DOHH2 (cell line): ENCODE data around the gene NAE1.

Experiments
- H3F3A ChIP-seq: fragments of 200-600 bp; sonication (generic), shearing (Covaris generic); 2 replicates; pipeline ENCODE4 v1.6.0; 2016; ENCODE audit warnings: antibody characterized with exemption, mild to moderate bottlenecking; ENCODE audit not compliant: control insufficient read depth, insufficient read depth
- H3K27ac ChIP-seq: fragments of 200-600 bp; sonication (generic); 2 replicates; pipeline ENCODE4 v1.5.1; 2014; ENCODE audit warnings: low read depth, mild to moderate bottlenecking, low read length, moderate library complexity
- H3K27me3 ChIP-seq: fragments of 200-600 bp; sonication (generic); 2 replicates; pipeline ENCODE4 v1.6.1; 2014; ENCODE audit warnings: mild to moderate bottlenecking, low read length, mixed read lengths; ENCODE audit not compliant: control insufficient read depth
- H3K36me3 ChIP-seq: fragments of 200-600 bp; sonication (generic); 2 replicates; pipeline ENCODE4 v1.6.1; 2014; ENCODE audit warnings: mild to moderate bottlenecking, low read length, moderate library complexity, mixed read lengths; ENCODE audit not compliant: control insufficient read depth
- H3K4me1 ChIP-seq: fragments of 200-600 bp; sonication (generic); 2 replicates; pipeline ENCODE4 v1.6.1; 2014; ENCODE audit warnings: mild to moderate bottlenecking, low read length, mixed read lengths; ENCODE audit not compliant: control insufficient read depth
- H3K4me2 ChIP-seq: fragments of 200-600 bp; sonication (generic); 2 replicates; pipeline ENCODE4 v1.6.0; 2014; ENCODE audit warnings: mild to moderate bottlenecking, low read length, moderate library complexity
- H3K4me3 ChIP-seq: fragments of 200-600 bp; sonication (generic); 2 replicates; pipeline ENCODE4 v1.5.1; 2014; ENCODE audit warnings: mild to moderate bottlenecking, low read length, mixed read lengths
- H3K79me2 ChIP-seq: fragments of 200-600 bp; sonication (generic); 2 replicates; pipeline ENCODE4 v1.6.1; 2014; ENCODE audit warnings: mild to moderate bottlenecking, low read length, mixed read lengths; ENCODE audit not compliant: control insufficient read depth
- H3K9me2 ChIP-seq: fragments of 200-600 bp; sonication (generic); replicated peaks from 2 replicates; pipeline ENCODE4 v1.6.1; 2014; ENCODE audit warnings: mild to moderate bottlenecking, low read length, mixed read lengths; ENCODE audit not compliant: control insufficient read depth
- H3K9me3 ChIP-seq: fragments of 200-600 bp; sonication (generic); 2 replicates; pipeline ENCODE4 v1.6.1; 2014; ENCODE audit warnings: antibody characterized with exemption, low read length, mixed read lengths; ENCODE audit not compliant: control insufficient read depth, insufficient read depth
- H4K20me1 ChIP-seq: fragments of 200-600 bp; sonication (generic); 2 replicates; pipeline ENCODE4 v1.6.0; 2014; ENCODE audit warnings: low read depth, mild to moderate bottlenecking, antibody characterized with exemption, low read length, moderate library complexity; ENCODE audit not compliant: control insufficient read depth, insufficient read depth
- CTCF ChIP-seq: fragments of 200-600 bp; sonication (generic); IDR thresholded peaks from one replicate; pipeline ENCODE4 v1.5.1; 2014; ENCODE audit warnings: antibody characterized with exemption, mild to moderate bottlenecking, low read depth, low read length; ENCODE audit not compliant: poor library complexity, severe bottlenecking
- EZH2phosphoT487 ChIP-seq: fragments of 200-600 bp; sonication (generic); IDR thresholded peaks from 2 replicates; pipeline ENCODE4 v1.6.1; 2017; ENCODE audit warnings: borderline replicate concordance, mild to moderate bottlenecking, antibody characterized with exemption, low read length, moderate library complexity, mixed read lengths

NAE1 gene

GRCh38 chr16:66790130-66790733 lies 40.5 kb downstream of the NAE1 start:
- TF ChIP-seq CTCF (no peak), EZH2phosphoT487 (no peak)
- H3K4me1 ChIP-seq, result no peaks in the 10 kb centered on the region
- H3K79me2 ChIP-seq, result no peaks in the 10 kb centered on the region
- no peaks in the 10 kb centered on the region for H3K9me2 ChIP-seq
- H3K4me2 ChIP-seq, result no peak overlapping the region
- no peaks in the 10 kb centered on the region for H4K20me1 ChIP-seq
- no peaks in the 10 kb centered on the region for H3K36me3 ChIP-seq
- peaks cover 6% of the 10 kb centered on the region for H3K27me3 ChIP-seq
- H3K9me3 ChIP-seq, result no peaks in the 10 kb centered on the region
- no peaks in the 10 kb centered on the region for H3F3A ChIP-seq
- no peak overlapping the region for H3K27ac ChIP-seq
- H3K4me3 ChIP-seq, result no peak overlapping the region

GRCh38 chr16:66787427-66787826 lies 43.3 kb downstream of the NAE1 start:
- no peak overlapping the region for H3K4me2 ChIP-seq
- no peaks in the 10 kb centered on the region for H3K9me3 ChIP-seq
- H4K20me1 ChIP-seq, result no peaks in the 10 kb centered on the region
- H3K9me2 ChIP-seq, result no peaks in the 10 kb centered on the region
- no peak overlapping the region for H3K27ac ChIP-seq
- no peaks in the 10 kb centered on the region for H3K79me2 ChIP-seq
- no peaks in the 10 kb centered on the region for H3K36me3 ChIP-seq
- no peaks in the 10 kb centered on the region for H3F3A ChIP-seq
- TF ChIP-seq EZH2phosphoT487, result no peak
- no peak for TF ChIP-seq CTCF
- H3K27me3 ChIP-seq, result peaks cover 6% of the 10 kb centered on the region
- H3K4me3 ChIP-seq, result no peak overlapping the region
- no peaks in the 10 kb centered on the region for H3K4me1 ChIP-seq

- Histone ChIP-seq H3K27ac (no peak overlapping the region), H3K79me2 (no peaks in the 10 kb centered on the region), H3K9me3 (no peaks in the 10 kb centered on the region), H3K4me2 (no peak overlapping the region), H3K4me3 (no peak overlapping the region), H3K4me1 (no peaks in the 10 kb centered on the region), H3K9me2 (no peaks in the 10 kb centered on the region), H3K27me3 (peaks cover 4% of the 10 kb centered on the region; the same call in 1 of the 2 replicates), H3F3A (no peaks in the 10 kb centered on the region), H3K36me3 (no peaks in the 10 kb centered on the region), H4K20me1 (no peaks in the 10 kb centered on the region)
- TF ChIP-seq EZH2phosphoT487 (no peak), CTCF (no peak)
Measured at GRCh38 chr16:66786551-66786950, 44.2 kb downstream of the NAE1 start.

GRCh38 chr16:66776457-66776856 lies 54.3 kb downstream of the NAE1 start:
- Histone ChIP-seq H3F3A (peaks cover 3% of the 10 kb centered on the region; the same call in 1 of the 2 replicates), H3K9me2 (no peaks in the 10 kb centered on the region), H3K9me3 (no peaks in the 10 kb centered on the region), H3K27me3 (no peaks in the 10 kb centered on the region), H3K36me3 (no peaks in the 10 kb centered on the region), H3K4me2 (no peak overlapping the region), H4K20me1 (no peaks in the 10 kb centered on the region), H3K4me1 (no peaks in the 10 kb centered on the region), H3K27ac (no peak overlapping the region), H3K79me2 (no peaks in the 10 kb centered on the region), H3K4me3 (no peak overlapping the region)
- TF ChIP-seq EZH2phosphoT487 (no peak), CTCF (no peak)
